GM11168 (cell line): ENCODE results near the gene CSRP3.
"Not testable (repeated sequence)": the region's sequence is repeated elsewhere in the genome, so short reads cannot be mapped to it uniquely, and the experiment has no call there.

Source experiments
- in situ Hi-C: fragments of 300-500 bp; cut with MboI; formaldehyde crosslinking; loops from one replicate; pipeline ENCODE4 v1.12.0; 2022; ENCODE audit warnings: low sequenced_read_pairs; ENCODE audit not compliant: unreplicated experiment

The CSRP3 gene

GRCh38 chr11:19136884-19137283 is 64.9 kb downstream of the CSRP3 start:
- in situ Hi-C loops: not testable (repeated sequence)

GRCh38 chr11:19134004-19134403 is 67.8 kb downstream of the CSRP3 start:
- in situ Hi-C loops: no loop called here
